Measurements from ENCODE around the gene AKR1C2.
"Not testable (repeated sequence)": the region's sequence is repeated elsewhere in the genome, so short reads cannot be mapped to it uniquely, and the experiment has no call there.

AKR1C2 gene

DNA sequence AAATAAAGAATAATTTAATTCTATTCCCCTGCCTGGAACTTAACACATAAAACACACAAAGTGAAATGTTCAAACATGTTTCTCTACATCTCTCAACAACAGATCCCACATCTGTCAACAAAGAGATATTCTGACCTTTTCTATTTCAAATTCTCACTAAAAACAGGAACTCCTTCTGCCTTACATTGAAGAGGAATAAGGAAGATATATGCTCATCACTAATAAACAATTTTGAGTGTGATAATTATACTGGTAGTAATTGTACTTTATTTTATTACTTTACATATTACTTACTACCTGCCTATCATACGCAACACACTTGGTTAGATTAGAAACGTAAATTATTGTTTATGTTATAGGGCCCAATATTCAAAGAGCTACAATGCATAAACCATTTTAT, 13.4 kb downstream of the AKR1C2 start:
- Histone ChIP-seq H3K4me1 (ENCODE audit: control insufficient read depth, low read length) (no peaks in the 10 kb centered on the region), H3K36me3 (ENCODE audit: control insufficient read depth, low read length) (no peaks in the 10 kb centered on the region), H4K20me1 (ENCODE audit: control insufficient read depth, insufficient read depth, low read depth, low read length) (no peaks in the 10 kb centered on the region), H3K79me2 (ENCODE audit: control insufficient read depth, low read length) (no peaks in the 10 kb centered on the region), H3K4me2 (ENCODE audit: low read length) (no peak overlapping the region), H3K27ac (ENCODE audit: low read depth, low read length) (no peak overlapping the region), H3F3A (ENCODE audit: control insufficient read depth, insufficient read depth) (no peaks in the 10 kb centered on the region), H3K4me3 (ENCODE audit: low read length) (no peak overlapping the region), H3K27me3 (ENCODE audit: control insufficient read depth, low read length) (no peaks in the 10 kb centered on the region), H3K9me2 (replicated peaks; ENCODE audit: control insufficient read depth, low read length) (no peaks in the 10 kb centered on the region), H3K9me3 (ENCODE audit: control insufficient read depth, insufficient read depth, low read length) (no peaks in the 10 kb centered on the region)
- TF ChIP-seq, protein P1, sequence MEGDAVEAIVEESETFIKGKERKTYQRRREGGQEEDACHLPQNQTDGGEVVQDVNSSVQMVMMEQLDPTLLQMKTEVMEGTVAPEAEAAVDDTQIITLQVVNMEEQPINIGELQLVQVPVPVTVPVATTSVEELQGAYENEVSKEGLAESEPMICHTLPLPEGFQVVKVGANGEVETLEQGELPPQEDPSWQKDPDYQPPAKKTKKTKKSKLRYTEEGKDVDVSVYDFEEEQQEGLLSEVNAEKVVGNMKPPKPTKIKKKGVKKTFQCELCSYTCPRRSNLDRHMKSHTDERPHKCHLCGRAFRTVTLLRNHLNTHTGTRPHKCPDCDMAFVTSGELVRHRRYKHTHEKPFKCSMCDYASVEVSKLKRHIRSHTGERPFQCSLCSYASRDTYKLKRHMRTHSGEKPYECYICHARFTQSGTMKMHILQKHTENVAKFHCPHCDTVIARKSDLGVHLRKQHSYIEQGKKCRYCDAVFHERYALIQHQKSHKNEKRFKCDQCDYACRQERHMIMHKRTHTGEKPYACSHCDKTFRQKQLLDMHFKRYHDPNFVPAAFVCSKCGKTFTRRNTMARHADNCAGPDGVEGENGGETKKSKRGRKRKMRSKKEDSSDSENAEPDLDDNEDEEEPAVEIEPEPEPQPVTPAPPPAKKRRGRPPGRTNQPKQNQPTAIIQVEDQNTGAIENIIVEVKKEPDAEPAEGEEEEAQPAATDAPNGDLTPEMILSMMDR (IDR thresholded peaks at IDR 0.05; ENCODE audit: low read depth, low read length, poor library complexity, severe bottlenecking): no peak
- TF ChIP-seq EZH2phosphoT487 (IDR thresholded peaks at IDR 0.05; ENCODE audit: borderline replicate concordance, low read length): no peak

DNA sequence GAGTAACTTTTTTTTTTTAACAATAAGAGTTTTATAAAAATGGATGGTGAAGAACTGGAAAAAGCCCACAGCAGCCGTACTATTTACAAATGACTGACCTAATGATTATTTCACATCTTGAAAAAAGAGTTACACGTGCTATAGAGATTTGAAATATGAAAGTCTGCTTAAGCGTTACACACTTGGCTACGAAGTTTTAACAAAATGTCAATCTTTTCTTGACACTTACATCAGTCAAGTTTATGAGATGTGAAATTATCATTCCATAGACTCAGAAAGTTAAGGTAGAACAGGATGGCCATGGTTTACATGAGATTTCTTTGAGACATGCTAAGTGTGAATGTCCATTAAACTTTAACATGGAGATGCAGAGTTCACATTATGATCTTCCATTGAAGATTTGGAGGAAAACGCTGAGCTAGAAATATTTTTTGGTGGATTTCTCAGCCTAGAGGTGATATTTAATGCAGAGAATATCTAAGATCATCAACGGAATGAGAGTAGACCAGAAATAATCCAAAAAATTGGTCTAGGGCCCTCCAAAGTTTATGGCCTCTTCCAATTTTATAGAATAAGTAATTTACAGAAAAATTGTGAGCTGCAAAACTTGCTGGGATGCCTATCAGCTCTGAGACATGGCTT, 15.5 kb downstream of the AKR1C2 start:
- not testable (repeated sequence) for H3K27me3 ChIP-seq (ENCODE audit: control insufficient read depth, low read length); H3K4me1 ChIP-seq (ENCODE audit: control insufficient read depth, low read length); H3K4me3 ChIP-seq (ENCODE audit: low read length); H4K20me1 ChIP-seq (ENCODE audit: control insufficient read depth, insufficient read depth, low read depth, low read length); H3K79me2 ChIP-seq (ENCODE audit: control insufficient read depth, low read length); H3K27ac ChIP-seq (ENCODE audit: low read depth, low read length); H3F3A ChIP-seq (ENCODE audit: control insufficient read depth, insufficient read depth); H3K4me2 ChIP-seq (ENCODE audit: low read length); H3K9me2 ChIP-seq (replicated peaks; ENCODE audit: control insufficient read depth, low read length); H3K36me3 ChIP-seq (ENCODE audit: control insufficient read depth, low read length); H3K9me3 ChIP-seq (ENCODE audit: control insufficient read depth, insufficient read depth, low read length)

DNA sequence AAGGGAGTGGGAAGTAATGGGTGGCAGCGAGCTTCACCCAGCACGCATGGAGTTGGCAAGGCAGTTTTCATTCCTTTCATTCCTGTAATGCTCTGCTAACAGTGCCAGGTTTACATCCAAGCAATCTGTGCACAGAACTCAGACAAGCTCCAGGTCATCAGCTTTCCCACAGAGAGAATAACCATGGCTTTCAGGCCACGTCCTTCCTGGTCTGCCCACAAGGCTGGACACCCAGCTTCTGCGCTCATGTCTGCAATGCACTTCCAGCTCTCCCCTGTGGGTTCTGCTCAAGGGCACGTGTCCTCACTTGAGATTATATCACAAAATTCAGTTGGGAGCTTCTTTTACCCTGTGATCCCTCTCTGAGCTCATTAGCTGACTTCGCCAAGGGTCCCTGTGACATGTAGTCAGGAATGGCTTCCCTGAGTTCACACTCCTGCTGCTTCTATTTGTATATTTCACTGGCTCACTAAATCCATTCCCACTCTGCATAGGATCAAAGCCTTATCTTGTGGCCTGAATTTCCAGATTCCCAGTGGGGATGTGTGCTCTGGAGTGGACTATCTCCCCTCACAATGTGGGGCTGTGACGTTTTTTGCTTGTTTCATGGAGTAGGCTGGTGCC, 18.6 kb downstream of the AKR1C2 start:
- H3K4me3 ChIP-seq (ENCODE audit: low read length): no peak overlapping the region
- no peaks in the 10 kb centered on the region for H3K4me1 ChIP-seq (ENCODE audit: control insufficient read depth, low read length)
- H3K9me3 ChIP-seq (ENCODE audit: control insufficient read depth, insufficient read depth, low read length): no peaks in the 10 kb centered on the region
- no peaks in the 10 kb centered on the region for H4K20me1 ChIP-seq (ENCODE audit: control insufficient read depth, insufficient read depth, low read depth, low read length)
- H3K27ac ChIP-seq (ENCODE audit: low read depth, low read length): no peak overlapping the region
- H3K4me2 ChIP-seq (ENCODE audit: low read length): no peak overlapping the region
- no peaks in the 10 kb centered on the region for H3K27me3 ChIP-seq (ENCODE audit: control insufficient read depth, low read length)
- TF ChIP-seq EZH2phosphoT487 (IDR thresholded peaks at IDR 0.05; ENCODE audit: borderline replicate concordance, low read length): no peak
- TF ChIP-seq, protein P1 (IDR thresholded peaks at IDR 0.05; ENCODE audit: low read depth, low read length, poor library complexity, severe bottlenecking): no peak
- no peaks in the 10 kb centered on the region for H3K36me3 ChIP-seq (ENCODE audit: control insufficient read depth, low read length)
- no peaks in the 10 kb centered on the region for H3K79me2 ChIP-seq (ENCODE audit: control insufficient read depth, low read length)
- H3K9me2 ChIP-seq (replicated peaks; ENCODE audit: control insufficient read depth, low read length): no peaks in the 10 kb centered on the region
- no peaks in the 10 kb centered on the region for H3F3A ChIP-seq (ENCODE audit: control insufficient read depth, insufficient read depth)

DNA sequence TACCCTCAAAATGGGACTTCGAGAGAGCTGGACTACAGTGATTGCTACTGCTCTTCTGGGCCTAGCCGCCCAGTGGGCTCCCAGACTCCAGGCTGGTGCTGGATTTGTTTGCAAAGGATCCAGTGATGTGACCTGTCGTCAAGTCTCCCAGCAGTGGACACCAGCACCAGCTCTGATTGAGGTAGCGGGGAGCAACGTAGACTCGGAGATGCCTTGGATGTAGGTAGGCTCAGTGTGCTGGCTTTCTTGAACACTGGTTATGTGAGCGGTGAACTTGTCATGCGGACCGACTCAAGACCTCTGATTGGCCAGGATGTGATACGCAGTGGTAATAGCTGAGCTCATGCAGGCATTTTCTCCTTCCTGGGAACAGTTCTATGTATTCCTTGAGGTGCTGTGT, 19.4 kb downstream of the AKR1C2 start:
- no peaks in the 10 kb centered on the region for H3K4me1 ChIP-seq (ENCODE audit: control insufficient read depth, low read length)
- H3K9me2 ChIP-seq (replicated peaks; ENCODE audit: control insufficient read depth, low read length): no peaks in the 10 kb centered on the region
- no peaks in the 10 kb centered on the region for H3K27me3 ChIP-seq (ENCODE audit: control insufficient read depth, low read length)
- H3K9me3 ChIP-seq (ENCODE audit: control insufficient read depth, insufficient read depth, low read length): no peaks in the 10 kb centered on the region
- no peak overlapping the region for H3K4me2 ChIP-seq (ENCODE audit: low read length)
- TF ChIP-seq, protein P1 (IDR thresholded peaks at IDR 0.05; ENCODE audit: low read depth, low read length, poor library complexity, severe bottlenecking): no peak
- H3K27ac ChIP-seq (ENCODE audit: low read depth, low read length): no peak overlapping the region
- H4K20me1 ChIP-seq (ENCODE audit: control insufficient read depth, insufficient read depth, low read depth, low read length): no peaks in the 10 kb centered on the region
- H3K4me3 ChIP-seq (ENCODE audit: low read length): no peak overlapping the region
- H3F3A ChIP-seq (ENCODE audit: control insufficient read depth, insufficient read depth): no peaks in the 10 kb centered on the region
- no peaks in the 10 kb centered on the region for H3K36me3 ChIP-seq (ENCODE audit: control insufficient read depth, low read length)
- no peaks in the 10 kb centered on the region for H3K79me2 ChIP-seq (ENCODE audit: control insufficient read depth, low read length)

Measured in DOHH2 (cell line).